Cerebellar cortex (tissue), 1 donor: ENCODE data around the gene KCNMB2.

ENCODE experiments used
- DNase-seq: peaks from one replicate; pipeline ENCODE4 v3.0.0-alpha.2; 2015; ENCODE audit warnings: low spot score

The KCNMB2 gene

DNA sequence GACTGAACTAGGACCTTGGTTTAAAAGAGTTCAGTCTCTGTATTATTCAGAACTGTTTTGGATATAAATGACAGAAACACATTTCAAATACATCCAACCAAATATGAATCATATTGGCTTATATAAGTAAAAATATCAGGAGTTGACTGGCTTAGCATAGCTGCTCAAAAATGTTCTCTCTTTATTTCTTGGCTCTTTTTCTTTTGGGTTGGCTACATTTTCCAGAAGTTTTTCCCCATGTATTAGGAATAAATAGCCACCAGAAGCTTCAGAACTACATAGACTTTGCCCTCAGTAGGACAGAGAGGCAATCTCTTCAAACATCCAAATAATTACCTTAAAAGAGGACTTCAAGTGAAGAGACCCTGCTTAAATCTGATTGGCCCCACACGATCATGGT, 32.7 kb downstream of the KCNMB2 start:
- DNase-seq, result no peak

DNA sequence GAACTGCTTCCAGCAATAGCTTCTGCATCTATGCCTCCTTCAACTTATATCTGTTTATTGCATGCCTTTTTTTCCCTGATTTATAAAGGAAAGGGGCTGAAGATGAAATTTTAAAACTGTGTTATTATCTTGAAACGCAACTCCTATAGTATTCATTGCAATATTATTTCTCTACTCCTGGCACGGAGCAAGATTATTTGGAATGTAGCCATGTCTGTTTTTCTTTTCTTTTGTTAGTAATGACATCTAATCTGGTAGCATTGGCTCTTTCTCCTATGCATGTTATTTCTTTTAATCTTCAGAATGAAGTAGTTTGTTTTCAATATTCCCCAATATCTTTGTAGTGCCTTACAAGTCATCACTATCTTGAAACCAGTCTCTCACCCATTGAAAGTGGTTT, 33.6 kb downstream of the KCNMB2 start:
- DNase-seq, result no peak

DNA sequence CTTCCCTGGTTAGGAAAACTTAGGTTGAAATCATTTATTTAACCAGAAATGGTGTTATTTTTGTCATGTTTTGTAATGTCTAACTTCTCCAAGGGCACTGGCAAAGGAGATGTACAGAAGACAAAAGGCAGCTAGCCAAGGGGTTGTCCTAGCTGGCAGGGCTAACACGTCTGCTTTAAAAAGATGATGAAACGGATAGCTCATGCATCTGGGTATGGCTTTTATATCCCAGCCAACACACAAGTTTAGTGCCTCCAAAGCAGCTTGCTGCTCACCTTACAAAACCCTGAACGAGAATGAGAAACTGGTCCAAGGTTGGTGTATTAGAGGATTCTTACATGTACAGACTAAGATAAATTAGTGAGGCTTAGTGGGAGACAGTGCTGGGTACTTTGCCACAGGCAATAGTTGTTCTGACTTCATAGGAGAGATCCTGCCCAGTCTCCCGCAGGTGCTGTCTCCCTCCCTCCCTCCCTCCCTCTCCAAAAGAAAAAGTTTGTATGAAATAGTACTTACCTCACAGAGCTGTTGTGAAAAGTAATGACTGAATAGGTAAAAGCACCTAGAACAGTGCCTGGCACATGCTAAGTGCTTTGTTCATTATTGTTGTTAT, 47.8 kb downstream of the KCNMB2 start:
- no peak for DNase-seq

DNA sequence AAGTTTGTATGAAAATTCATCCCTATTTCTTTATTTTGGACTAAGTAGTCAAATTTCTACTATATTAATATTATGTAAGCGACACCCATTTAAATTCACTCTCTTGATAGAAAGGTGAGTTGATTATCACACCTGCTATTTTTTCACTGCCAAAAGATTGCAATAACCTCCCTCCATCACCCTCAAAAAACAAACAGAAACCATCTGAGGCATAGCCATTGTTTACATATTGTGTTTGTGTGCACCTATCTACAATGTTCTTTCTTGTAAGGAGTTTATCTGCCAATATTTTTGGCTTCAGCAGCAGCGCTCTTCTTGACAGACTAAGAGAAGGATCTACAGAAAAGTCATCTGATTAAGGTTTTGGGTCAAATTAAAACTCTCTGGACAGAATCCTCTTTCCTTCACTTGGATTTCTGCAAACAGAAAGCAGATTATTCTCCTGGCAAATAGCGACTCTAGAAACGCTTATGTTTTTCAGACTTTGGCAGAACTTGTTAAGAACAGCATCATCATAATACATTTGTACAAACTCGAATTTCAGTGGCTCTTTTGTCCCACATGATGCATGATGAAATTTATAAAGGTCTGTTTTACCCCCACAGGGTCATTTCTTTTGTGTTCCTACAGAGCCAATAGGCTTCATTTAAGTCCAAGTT, 48.6 kb downstream of the KCNMB2 start:
- DNase-seq, result no peak

DNA sequence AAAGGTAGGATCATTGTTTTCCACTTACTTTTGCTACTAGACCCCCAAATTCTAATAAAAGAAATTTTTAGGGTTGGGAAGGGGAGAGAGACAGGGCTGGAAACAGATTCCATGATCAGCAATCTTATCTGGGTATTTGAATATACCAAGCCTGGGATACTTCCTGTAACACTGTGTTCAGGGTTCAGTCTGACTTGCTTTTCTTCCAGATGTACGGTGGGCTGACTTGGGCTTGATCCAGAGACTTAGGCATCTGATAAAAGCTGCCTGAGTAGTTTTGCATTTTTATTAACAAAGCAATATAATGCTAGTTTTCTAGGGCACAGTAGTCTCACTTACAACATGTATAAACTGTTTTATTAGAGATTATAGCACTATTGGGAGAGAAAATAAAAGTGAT, 49.2 kb downstream of the KCNMB2 start:
- DNase-seq, result no peak

DNA sequence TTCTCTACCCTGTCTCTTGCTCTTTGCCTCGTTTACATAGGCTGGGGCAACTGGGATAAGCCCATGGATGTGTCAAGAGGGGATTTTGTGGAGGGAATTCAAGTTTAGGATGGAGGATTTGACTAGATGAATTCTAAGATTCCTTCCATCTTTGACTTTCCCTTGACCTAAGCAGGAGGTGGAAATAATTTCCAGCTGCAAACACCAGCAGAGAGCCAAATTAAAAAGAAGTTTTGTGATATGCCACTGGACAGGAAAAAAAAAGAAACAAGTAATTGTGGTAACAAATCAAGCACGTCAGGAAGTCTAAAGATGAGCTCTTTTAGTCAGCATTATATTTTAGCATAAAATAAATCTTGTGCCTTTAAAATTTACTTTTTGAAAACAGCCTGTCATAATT, 49.8 kb downstream of the KCNMB2 start:
- DNase-seq, result no peak

DNA sequence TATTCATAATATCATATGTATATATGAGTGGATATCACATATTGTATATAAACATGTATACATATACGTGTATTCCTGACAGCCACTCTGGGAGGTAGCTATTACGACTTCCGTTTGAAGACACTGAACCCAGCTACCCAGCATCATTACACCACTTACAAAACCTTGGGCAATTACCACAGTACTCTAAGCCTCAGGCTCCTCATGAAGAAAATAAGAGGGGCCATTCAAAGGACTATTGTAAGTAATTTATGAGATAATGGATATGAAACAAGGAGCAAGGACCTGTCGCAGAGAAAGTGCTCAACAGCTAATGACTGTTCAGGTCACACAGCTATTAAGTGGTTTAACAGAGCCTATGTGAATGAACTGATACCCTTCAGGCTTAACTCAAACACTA, 52.4 kb downstream of the KCNMB2 start:
- no peak for DNase-seq

DNA sequence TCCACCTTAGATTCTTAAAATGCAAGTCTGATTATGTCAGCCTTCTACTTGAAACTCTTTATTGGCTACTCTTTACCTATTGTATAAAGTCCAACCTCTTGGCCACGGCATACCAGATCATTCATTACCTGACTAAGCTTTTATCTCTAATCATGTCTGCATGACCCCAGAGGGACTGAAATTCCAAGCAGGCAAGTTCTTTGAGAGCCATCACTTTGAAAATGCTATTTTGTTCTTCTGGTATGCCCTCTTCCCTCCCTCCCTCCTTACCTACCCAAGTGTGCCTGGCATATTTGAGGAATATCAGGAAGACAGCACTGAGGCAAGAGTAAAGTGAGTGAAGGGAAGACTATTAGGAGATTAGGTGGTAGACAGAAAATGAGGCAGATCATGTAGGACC, 57.5 kb downstream of the KCNMB2 start:
- no peak for DNase-seq

DNA sequence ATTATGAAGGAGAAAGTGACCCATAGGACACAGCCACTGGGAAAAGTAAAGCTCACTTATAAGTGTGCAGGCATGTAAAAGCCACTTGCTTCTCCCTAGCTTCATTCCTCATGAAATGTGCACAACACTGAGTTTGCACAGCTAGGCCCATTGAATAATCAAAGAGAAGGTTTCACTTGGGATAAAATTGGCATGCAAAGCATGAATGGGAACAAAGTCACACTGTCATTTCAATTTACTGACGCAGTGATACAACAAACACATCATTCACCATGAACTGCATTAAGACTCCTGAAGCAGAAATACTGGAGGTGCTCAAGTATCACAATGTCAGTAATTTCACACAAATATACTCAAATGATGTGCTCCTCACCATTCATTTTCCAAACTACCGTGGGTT, 61.1 kb downstream of the KCNMB2 start:
- no peak for DNase-seq

DNA sequence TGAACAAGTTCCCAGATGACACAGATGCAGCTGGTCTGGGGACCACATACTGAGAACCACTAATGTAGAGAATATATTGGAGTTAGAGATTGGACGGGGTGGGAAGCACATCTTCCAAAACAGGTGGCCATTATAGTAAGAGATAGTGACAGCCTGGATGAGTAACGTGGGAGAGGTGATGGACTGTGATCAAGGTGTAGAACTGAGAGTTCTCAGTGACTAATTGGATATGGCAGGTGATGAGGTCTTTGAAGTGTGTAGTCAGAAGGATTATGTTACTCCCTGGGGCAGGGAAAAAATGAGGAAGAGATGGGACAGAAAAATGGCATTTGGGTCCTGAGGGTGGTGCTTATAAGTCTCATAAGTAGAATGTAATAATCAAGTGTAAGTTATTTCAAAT, 66.6 kb downstream of the KCNMB2 start:
- no peak for DNase-seq

DNA sequence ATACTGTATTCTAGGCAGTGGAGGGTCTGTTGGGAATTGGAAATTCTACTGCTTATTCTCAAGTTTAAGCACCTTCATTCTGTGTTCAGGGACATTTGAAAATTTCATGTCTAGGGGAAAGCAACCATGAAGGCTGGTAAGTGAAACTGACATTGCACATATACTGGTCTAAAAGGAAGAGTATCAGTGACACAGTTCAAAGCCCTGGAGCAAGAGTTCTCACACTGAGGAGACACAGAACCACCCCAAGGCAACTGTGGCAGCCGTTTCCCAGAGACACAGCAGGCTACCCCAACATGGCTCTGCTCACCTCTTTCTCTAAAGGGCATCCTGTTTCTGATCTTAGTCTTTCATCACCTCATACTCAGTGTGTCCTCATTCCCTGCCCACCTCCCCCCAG, 67.5 kb downstream of the KCNMB2 start:
- no peak for DNase-seq

DNA sequence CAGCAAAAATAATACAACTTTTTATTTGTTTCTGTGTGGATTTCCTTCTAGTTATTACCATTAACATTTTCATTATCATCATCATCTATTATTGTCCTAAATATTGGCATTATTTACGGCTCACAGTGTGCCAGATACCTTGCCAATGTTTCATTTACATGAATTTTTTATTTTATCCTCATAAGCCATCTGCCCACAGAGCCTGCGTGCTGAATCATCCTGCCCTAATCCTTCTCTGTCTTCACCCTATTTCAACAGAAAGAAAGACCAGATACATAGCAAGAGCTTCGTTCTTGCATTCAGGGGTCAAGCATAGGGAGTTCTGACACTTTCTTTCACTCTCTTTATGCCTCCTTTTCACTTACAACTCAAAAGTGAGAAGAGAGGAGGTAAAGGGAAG, 82.0 kb downstream of the KCNMB2 start:
- DNase-seq, result peak; percentile 6

DNA sequence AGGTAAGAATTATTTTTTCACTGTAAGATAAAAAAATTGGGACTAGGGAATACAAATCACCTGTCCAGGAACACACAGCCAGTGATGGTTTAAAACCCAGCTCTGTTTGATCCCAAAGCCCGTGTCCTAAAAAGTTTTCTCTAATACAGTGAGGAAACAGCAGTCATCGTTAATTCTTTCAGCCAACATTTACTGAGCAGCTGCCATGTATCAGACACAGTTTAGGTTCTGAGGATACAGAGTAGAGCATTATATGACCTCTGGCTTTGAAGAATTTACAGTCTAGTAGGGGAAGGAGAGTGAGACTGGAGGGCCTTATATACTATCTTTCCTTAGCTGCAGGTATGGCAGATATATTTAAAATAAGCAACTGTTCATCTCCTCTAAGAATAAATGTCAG, 82.7 kb downstream of the KCNMB2 start:
- DNase-seq, result no peak

DNA sequence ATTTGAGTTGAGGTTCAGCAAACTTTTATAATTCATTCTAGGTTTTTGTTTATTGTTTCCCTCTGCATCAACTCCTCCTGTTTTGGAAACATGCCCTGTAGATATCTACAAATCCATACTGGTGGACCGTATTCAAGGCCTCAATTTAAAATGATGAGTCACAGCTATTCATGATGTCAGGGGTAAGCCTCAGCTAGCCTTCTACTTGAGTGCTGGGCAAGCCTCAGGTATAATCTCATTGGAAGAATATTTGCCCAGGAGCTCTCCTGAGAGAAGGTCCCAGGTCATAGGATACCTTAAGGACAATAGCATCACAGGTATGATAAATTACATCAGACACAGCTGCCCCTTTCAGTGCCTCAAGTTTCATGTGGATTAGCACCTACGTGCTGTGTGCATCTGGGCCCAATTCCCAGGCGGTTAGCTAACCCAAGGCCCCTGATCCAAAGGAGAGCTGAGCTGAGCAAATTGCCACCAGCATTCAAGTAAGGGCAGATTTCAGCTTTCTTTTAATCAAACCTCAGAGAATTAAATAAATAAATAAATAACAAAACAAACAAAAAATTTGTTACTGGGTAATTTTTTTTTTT, 87.5 kb downstream of the KCNMB2 start:
- no peak for DNase-seq

DNA sequence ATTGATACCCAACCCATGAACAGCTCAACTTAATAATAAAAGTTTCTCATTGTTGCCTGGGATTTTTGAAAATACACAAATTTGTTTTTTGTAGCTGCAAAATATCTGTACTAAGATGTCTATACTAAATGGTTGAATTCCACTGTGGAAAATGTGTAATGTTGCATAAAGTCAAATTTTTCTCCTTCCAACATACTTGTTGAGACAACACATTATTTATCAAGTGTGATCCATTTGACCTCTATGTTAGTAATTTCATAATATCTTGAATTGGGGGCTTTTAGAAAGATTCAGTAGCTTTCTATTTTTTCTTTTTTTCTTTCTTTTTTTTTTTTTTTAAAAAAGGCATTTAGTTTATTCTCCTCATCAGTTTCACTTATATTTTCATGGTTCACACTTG, 88.0 kb downstream of the KCNMB2 start:
- DNase-seq, result no peak

DNA sequence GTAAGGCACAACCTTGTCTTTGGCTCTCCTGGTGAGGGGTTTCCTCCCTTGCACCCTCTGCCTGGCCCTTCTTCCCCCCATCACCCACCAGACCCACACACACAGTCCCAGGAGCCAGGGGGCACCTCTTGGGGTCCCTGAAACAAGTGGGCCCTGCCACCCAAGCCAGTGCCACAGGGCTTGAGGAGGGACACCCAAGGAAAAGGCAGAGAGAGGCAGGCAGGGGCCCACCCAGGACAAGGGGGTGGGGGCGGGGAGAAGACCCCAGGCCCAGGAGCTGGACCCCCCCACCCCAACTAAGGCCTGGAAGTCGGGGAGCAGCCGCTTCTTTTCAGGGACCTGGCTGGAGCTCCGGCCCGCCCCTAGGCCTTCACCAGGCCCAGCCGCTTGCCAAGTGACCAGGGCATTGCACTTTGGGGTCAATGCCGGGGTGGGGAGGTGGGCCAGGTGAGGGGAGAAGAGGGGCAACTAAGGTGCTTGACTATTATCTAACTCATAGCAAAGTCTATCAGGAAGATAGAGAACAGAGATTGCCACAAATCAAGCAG, 88.9 kb downstream of the KCNMB2 start:
- no peak for DNase-seq

DNA sequence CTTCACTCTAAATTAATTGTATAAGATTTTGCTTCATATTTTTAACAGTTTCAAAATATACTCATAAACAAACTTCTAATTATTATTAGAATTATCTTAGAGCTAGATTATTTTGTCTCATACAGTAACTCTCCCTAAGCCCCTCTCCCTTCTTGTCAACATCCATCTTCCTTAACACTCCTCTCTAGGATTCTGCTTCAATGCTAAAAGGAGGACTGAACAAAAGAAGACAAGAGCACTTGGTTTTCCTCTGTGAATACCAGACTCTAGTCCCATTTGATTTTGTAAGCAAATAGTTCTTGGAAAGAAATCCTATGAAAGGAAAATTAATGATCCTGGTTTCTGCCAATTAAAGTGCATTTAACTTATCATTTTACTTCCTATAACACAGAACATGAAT, 91.8 kb downstream of the KCNMB2 start:
- DNase-seq, result no peak

DNA sequence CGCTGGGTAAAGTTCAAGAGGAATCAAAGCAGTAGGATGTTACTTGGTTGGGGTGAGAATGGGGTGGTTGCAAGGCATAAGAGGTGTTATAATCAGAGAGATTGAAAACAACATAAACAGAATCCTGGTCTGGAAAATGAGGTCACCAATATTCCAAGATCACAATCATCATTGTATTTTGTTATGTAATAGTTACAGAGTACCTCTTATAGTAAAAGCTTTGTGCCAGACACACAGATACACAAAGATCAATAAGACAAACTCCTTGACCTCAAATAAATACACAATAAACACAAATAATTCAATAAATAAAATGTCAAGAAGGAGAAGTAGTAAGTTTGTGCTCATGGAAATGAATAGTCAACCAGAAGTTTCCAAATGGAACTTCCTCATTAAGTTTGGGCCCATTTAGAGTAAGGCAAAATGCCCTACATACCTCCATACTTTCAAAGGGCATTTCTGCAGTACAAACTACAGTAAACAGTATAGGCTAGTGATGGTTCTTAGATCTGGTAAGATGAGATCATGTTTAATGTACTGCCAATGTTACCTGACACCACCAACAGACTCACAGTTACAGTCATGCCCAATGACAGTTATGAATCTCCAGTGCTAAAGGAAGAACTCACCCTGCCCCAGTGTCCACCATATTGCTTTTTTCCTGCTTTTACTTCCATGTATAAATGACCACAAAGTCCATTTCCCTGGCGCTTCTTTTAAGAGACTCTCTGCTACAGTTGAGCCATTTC, 93.4 kb downstream of the KCNMB2 start:
- DNase-seq, result no peak

DNA sequence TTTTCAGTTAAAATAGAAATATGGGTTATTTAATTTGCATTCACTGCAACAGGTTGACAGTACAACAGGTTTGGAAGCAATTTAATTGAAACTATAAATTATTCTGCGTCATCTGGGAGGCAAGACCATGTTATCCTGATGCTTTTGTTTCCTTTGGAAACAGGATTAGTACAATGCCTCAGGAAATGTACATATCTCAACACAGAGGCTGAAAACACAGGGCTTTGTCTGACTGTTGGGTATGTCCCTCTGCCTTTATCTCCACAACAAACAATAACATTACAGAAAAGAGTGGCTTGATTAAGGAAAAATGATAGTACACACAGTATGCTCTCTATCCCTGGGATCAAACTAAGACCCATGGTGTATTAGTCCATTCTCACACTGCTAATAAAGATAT, 95.7 kb downstream of the KCNMB2 start:
- no peak for DNase-seq

DNA sequence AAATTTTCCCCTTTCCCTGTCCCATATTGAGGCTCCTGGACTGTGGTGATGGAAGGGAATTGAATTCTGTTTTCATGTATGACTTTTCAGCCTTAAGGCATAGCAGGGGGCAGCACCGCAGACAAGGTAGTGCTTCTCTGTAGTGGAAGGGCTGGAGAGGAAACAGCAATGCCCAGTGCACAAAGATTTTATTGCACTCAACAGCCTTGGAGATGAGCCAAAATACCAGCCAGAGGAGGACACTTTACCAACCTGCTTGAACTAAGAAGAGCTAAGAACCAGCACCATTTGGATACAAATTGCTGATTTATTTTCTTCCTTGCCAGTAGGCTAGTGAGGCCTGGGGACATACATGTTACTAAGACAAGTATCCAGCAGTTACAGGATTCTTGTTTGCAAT, 98.7 kb downstream of the KCNMB2 start:
- no peak for DNase-seq

DNA sequence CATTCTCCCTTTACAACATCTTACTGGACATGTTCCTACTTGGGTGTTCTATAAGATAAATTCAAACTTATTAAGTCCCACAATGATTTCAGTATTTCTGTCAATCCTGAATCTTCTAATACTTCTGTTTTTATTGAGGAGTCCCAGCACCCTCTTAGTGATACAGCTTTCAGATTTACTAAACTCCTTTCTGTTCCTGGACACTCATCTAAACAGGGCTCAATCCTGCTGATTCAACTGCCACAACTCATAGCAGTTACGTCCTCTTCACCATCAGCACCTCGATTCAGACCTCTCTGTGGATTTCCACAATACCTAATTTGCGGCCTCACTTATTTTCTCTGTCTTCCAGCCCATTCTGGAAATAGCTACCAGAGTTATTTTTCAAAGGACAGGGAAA, 101.6 kb downstream of the KCNMB2 start:
- no peak for DNase-seq

DNA sequence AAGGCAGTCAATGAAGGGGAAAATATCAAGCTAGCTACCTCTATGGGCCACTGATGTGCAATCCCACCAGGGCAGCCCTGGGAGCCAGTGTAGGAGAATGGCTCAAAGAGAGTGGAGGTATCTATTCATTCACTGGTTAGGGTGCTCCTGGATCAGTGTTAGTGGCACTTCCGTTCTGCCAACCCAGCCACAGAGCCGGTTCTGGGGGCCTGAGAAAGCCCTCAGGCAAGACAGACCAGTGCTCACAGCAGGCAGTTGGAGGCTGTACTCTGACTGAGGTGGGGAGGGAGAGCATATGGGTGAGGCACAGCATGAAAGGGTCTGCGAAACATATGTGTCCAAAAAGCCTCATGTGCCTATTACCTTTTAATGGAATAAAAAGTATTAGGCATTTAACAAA, 109.3 kb downstream of the KCNMB2 start:
- DNase-seq, result no peak
